Middle frontal gyrus (tissue), 1 donor: Measurements from ENCODE around the gene ATP6V1C2.

ENCODE experiments used
- DNase-seq: peaks from one replicate; pipeline ENCODE4 v3.0.0-alpha.2; 2015; ENCODE audit warnings: low spot score; ENCODE audit errors: extremely low spot score

Gene ATP6V1C2

GRCh38 chr2:10721396-10722251, at the start of gene ATP6V1C2:
Gene ATP6V1C2 (plus strand): TSS chr2:10721630. CDS start chr2:10722850, 1,220 bp downstream.
- no peak for DNase-seq

GRCh38 chr2:10675131-10675530, 46.3 kb upstream of the ATP6V1C2 start:
- DNase-seq = no peak

GRCh38 chr2:10678225-10678624, 43.2 kb upstream of the ATP6V1C2 start:
- no peak for DNase-seq

- no peak for DNase-seq
Observed at GRCh38 chr2:10680214-10680613, 41.2 kb upstream of the ATP6V1C2 start.

- no peak for DNase-seq
Observed at GRCh38 chr2:10680957-10681356, 40.5 kb upstream of the ATP6V1C2 start.

GRCh38 chr2:10686176-10686730, 35.2 kb upstream of the ATP6V1C2 start:
- no peak for DNase-seq

GRCh38 chr2:10688921-10689807, 32.3 kb upstream of the ATP6V1C2 start:
- no peak for DNase-seq

- no peak for DNase-seq
Observed at GRCh38 chr2:10691521-10691920, 29.9 kb upstream of the ATP6V1C2 start.

- no peak for DNase-seq
Observed at GRCh38 chr2:10700078-10700803, 21.2 kb upstream of the ATP6V1C2 start.

- no peak for DNase-seq
Observed at GRCh38 chr2:10704034-10704594, 17.3 kb upstream of the ATP6V1C2 start.

- no peak for DNase-seq
Observed at GRCh38 chr2:10706033-10706432, 15.4 kb upstream of the ATP6V1C2 start.

- no peak for DNase-seq
Observed at GRCh38 chr2:10707831-10708230, 13.6 kb upstream of the ATP6V1C2 start.

GRCh38 chr2:10709290-10709939, 12.0 kb upstream of the ATP6V1C2 start:
- DNase-seq = no peak

GRCh38 chr2:10712185-10712809, 9.1 kb upstream of the ATP6V1C2 start:
- DNase-seq = no peak

GRCh38 chr2:10716581-10716980, 4.8 kb upstream of the ATP6V1C2 start:
- no peak for DNase-seq

- DNase-seq = no peak
Observed at GRCh38 chr2:10717628-10718027, 3.8 kb upstream of the ATP6V1C2 start.

GRCh38 chr2:10720306-10720705, 1.1 kb upstream of the ATP6V1C2 start:
- no peak for DNase-seq

- no peak for DNase-seq
Observed at GRCh38 chr2:10720947-10721395, 459 bp upstream of the ATP6V1C2 start.

GRCh38 chr2:10722252-10722825, 909 bp downstream of the ATP6V1C2 start:
- no peak for DNase-seq
